Measurements from ENCODE around the gene PLEKHB1.

PLEKHB1 gene

GRCh38 chr11:73680687-73681086, 34.3 kb downstream of the PLEKHB1 start:
- DNase-seq (ENCODE audit: extremely low read depth, low read depth) = peak; percentile 29
- no peak for TF ChIP-seq CTCF (IDR thresholded peaks at IDR 0.05; ENCODE audit: low read depth, low read length)

- TF ChIP-seq CTCF (IDR thresholded peaks at IDR 0.05; ENCODE audit: low read depth, low read length) = no peak
- no peak for DNase-seq (ENCODE audit: extremely low read depth, low read depth)
Observed at GRCh38 chr11:73693899-73694525, 47.6 kb downstream of the PLEKHB1 start.

- TF ChIP-seq CTCF (IDR thresholded peaks at IDR 0.05; ENCODE audit: low read depth, low read length) = no peak
- DNase-seq (ENCODE audit: extremely low read depth, low read depth) = no peak
Observed at GRCh38 chr11:73705053-73705452, 58.7 kb downstream of the PLEKHB1 start.

- no peak for DNase-seq (ENCODE audit: extremely low read depth, low read depth)
- TF ChIP-seq CTCF (IDR thresholded peaks at IDR 0.05; ENCODE audit: low read depth, low read length) = no peak
Observed at GRCh38 chr11:73710964-73711363, 64.6 kb downstream of the PLEKHB1 start.

All from AG09319 (cell line).